Activated T-helper 1 cell treated with anti-CD3 and anti-CD28 coated beads, Interleukin-2, amount 50 U/mL, for 16 hours (primary cell): ENCODE measurements around the gene IGFALS.

Experiments used
- DNase-seq, 2 donors: peaks; one replicate each; pipeline ENCODE4 v3.0.0-alpha.2; 2020; ENCODE audit warnings: low read depth in 1 of 2, low spot score in 1 of 2

The IGFALS gene

GRCh38 chr16:1745900-1746692, 47.4 kb downstream of the IGFALS start:
- DNase-seq = no peak

- DNase-seq = no peak
Measured at GRCh38 chr16:1745181-1745899, 48.2 kb downstream of the IGFALS start.

DNA sequence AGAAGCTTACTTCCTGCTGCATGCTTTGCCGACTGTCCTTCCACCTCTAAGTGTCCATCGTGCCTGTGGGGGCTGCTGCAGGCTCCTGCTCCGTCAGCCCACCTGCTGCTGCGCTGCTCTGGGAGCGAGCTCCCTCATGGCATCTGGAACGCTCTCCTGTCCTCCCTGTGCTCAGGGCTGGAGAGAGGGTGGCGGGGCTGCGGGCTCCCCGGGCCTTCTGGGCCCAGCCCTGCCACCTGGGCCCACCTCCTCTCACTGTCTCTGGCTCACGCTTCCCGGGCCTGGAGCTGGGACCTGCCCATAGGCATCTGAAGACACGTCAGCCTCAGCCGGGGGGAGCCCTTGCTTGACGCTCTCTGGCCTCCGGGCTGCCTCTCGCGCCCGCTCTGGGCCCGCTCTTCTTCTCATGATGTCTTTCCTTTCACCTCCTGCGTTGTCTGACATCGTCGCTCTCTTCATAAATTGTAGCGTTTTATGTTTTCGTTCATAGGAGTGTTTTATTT, 49.1 kb downstream of the IGFALS start:
- no peak for DNase-seq

DNA sequence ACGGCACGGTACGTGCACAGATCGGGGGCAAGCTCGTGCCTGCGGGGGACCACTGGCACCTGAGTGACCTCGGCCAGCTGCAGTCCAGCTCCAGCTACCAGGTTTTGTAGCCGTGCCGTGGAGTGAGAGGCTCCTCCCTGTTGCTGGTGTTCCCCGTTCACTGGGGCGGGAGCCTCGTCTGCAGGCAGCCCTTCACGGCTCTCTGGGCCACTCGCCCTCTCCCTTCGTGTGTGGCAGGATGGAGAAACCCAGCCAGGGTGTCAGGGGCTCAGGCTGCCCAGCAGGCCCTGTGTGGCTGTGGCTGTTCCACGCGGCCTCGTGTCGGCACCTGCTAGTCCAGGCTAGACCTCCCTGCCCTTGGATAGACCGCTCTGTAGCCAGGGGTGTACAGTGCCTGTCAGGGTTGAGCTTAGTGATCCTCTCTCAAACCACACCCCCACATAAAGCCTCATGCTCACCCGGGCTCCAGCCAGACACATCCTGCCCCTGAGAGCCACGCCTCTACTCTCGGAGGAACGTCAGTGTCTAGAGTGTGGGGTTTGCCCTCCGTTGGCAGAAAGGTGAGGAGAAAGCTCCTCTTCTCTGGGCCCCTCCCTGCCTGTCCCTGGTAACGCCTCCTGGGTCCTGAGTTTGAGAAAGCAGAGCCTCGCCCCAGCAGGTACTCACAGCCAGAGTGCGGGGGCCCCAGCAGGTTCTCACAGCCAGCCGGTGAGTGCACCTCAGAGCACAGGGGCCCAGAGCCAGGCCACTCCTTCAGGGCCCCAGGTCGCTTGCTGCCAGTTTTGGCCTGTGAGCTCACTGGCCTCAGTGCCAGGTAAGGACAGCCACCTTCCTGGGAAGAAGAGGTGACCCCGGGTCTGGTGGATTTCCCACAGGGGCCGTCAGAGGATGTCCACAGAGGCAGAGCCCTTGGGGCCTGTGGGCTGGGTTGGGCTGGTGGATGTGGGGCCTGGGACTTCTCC, 49.8 kb downstream of the IGFALS start:
- DNase-seq = no peak

DNA sequence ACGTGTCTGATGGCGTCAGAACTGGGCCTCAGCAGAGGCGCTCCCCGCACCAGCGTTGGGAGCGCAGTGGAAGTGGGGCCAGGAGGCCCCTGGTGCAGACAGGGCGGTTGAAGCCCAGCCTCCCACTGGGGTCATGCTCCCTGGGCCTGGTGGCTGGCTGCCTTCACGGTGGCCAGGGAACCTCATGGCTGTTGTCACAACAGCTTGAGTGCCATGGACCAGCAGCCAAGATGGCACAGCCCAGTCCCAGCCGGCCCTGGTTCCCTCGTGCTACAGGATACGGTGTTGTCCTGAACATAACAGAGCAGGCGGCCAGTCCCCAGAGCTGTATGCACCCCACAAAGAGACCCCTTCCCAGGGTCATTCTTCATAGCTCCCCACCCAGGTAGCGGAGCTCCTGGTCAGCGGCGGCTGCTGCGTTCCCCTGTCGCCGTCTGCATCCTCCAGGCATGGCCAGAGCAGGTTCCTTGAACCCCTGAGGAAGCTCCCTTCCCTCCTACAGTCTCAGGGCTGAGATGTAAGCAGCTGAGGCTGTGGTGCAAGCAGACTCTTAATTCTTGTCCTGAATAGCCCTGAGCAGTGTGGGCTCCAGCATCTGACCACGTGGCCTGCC, 51.8 kb downstream of the IGFALS start:
- no peak for DNase-seq

DNA sequence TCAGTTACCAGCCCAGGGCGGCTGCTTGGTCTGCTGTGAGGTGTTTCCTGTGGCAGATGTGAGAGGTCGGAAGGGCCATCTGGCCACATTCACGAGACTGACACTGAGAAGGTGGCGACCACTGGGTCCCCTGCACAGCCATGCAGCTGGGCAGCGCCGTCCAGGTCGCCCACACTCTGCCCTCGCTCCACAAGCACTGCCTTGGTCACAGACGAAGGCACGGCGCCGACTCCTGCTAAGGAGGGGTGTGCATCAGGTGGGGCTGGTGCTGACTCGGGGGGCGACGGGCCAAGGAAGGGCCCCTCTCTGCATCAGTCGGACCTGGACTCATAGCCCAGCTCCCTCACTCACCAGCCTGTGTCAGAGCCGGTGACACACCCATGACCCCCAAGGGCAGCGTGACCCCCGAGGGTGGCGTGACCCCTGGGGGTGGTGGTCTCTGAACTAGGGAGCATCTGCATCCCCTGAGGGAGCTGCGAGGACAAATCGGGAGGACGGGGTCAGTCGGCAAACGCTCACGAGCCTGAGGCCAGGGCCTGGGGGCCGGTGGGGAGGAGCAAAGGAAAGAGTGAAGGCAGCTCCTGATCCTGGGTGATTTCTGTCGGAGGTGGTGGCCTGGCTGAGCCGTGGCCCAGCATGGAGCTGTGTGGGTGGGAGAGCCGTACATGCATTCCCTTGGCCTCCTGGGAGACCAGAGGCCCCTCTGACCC, 52.6 kb downstream of the IGFALS start:
- no peak for DNase-seq
